PC-9 (cell line): ENCODE measurements around the gene FYN.

Source experiments
- CTCF ChIP-seq: fragments of 200-600 bp; sonication (generic); conservative IDR thresholded peaks from 2 replicates; pipeline ENCODE4 v1.6.1; 2017; ENCODE audit warnings: mixed run types, antibody characterized with exemption, mild to moderate bottlenecking, moderate library complexity
- EZH2 ChIP-seq: fragments of 200-600 bp; sonication (generic); IDR thresholded peaks from 2 replicates; pipeline ENCODE4 v1.8.0; 2017; ENCODE audit warnings: antibody characterized with exemption, low read depth

GRCh38 chr6:111888928-111889695 lies 15.9 kb upstream of the FYN start:
- TF ChIP-seq CTCF (no peak), EZH2 (no peak)
